NT2/D1 (cell line): ENCODE data around the gene KIF3A.

Experiments
- DNase-seq: peaks from one replicate; pipeline ENCODE4 v3.0.0-alpha.2; 2011; ENCODE audit warnings: low read depth, low spot score
- H3K27me3 ChIP-seq: 2 replicates; pipeline ENCODE4 v1.6.0; 2011; ENCODE audit warnings: mild to moderate bottlenecking; ENCODE audit not compliant: insufficient read length, insufficient read depth
- H3K36me3 ChIP-seq: 2 replicates; pipeline ENCODE4 v1.6.1; 2011; ENCODE audit warnings: mild to moderate bottlenecking, low read length, mixed read lengths; ENCODE audit not compliant: insufficient read depth, insufficient read length
- H3K4me1 ChIP-seq: 2 replicates; pipeline ENCODE4 v1.5.1; 2011; ENCODE audit not compliant: insufficient read depth, insufficient read length
- H3K4me3 ChIP-seq: 2 replicates; pipeline ENCODE4 v1.5.1; 2011; ENCODE audit warnings: low read depth; ENCODE audit not compliant: insufficient read length
- H3K9ac ChIP-seq: 2 replicates; pipeline ENCODE4 v1.6.0; 2011; ENCODE audit warnings: low read depth; ENCODE audit not compliant: insufficient read length
- H3K9me3 ChIP-seq: 2 replicates; pipeline ENCODE4 v1.5.1; 2011; ENCODE audit warnings: mild to moderate bottlenecking, low read length; ENCODE audit not compliant: insufficient read depth
- SUZ12 ChIP-seq: IDR thresholded peaks from 2 replicates; pipeline ENCODE4 v1.6.1; 2011; ENCODE audit not compliant: insufficient read length, insufficient read depth; ENCODE audit errors: extremely low read depth
- YY1 ChIP-seq: IDR thresholded peaks from 2 replicates; pipeline ENCODE4 v1.6.1; 2011; ENCODE audit not compliant: insufficient read length, insufficient read depth
- ZNF274 ChIP-seq: IDR thresholded peaks from 2 replicates; pipeline ENCODE4 v1.6.1; 2011; ENCODE audit warnings: mild to moderate bottlenecking, low read depth, low read length

Gene KIF3A

DNA sequence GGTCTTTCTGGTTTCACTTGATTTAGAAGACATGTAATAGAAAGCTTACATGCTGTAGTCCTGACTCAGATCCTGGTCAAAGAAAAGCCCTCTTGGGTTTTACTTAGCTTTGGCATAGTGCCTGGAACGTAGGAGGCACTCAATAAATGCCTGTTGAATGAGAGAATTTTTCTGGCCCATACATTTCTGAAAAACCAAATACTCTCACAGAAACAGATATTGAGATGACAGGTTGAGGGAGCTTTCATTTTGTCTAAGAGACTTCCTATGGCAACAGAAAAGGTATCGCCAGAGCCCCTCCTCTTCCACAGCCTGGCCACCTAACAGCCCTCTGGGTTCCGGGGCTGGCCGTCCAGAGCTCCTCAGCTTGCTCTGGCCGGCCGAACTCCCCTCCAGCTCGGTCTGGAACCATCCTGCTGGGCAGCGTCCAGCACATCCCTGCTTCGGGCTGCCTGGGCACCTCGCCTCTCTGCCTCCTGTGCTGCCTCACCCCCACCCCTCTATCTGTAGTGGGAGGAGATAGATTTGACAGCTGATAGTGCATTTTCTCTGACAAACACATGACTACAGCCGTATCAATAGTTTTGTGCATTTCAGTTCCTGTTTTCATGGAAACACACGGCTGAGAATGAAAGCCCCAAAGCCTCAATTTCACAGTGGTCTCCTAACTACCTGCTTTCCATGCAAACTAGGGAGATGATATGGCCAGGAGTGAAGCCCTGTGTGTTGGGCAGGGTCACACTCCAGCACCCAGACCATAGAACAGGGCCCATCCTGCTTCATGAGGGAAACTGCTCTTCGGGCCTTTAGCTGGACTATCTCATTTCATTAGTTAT, 62.5 kb downstream of the KIF3A start:
- Histone ChIP-seq H3K4me1 (peaks cover 5% of the 10 kb centered on the region), H3K4me3 (no peak overlapping the region), H3K27me3 (no peaks in the 10 kb centered on the region), H3K9me3 (0 out of 2 replicates have a peak, but pooled peaks cover 5% of the 10 kb centered on the region), H3K9ac (no peak overlapping the region), H3K36me3 (no peaks in the 10 kb centered on the region)
- no peak for DNase-seq
- TF ChIP-seq ZNF274 (no peak), SUZ12 (no peak), YY1 (no peak)

DNA sequence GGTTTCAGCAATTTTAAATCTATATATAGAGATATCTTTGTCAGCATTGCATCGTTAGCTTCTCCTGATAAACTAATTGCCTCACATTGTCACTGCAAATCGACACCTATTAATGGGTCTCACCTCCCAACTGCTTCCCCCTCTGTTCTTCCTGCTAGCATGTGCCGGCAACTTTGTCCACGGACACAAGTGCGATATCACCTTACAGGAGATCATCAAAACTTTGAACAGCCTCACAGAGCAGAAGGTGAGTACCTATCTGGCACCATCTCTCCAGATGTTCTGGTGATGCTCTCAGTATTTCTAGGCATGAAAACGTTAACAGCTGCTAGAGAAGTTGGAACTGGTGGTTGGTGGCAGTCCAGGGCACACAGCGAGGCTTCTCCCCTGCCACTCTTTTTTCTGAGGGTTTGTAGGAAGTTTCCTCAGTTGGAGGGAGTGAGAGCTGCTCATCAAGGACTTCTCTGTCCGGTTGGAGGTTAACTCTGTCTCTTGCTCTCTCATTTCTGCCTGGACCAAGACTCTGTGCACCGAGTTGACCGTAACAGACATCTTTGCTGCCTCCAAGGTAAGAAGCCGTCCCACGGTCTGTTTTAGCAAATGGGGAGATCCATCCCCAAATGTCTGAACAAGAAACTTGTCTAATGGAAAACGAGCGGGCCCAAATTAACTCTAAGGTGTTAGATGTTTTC, 63.3 kb downstream of the KIF3A start, which contains the start of gene IL4:
Gene IL4 (plus strand): TSS at position 51 of the 692 bp plus-strand sequence. CDS start 62 bp downstream, at position 113.
- DNase-seq, result no peak
- peaks cover 8% of the 10 kb centered on the region for H3K4me1 ChIP-seq
- H3K9me3 ChIP-seq, result peaks cover 5% of the 10 kb centered on the region; the same call in 1 of the 2 replicates
- H3K36me3 ChIP-seq, result no peaks in the 10 kb centered on the region
- H3K27me3 ChIP-seq, result no peaks in the 10 kb centered on the region
- H3K9ac ChIP-seq, result no peak within 1 kb of the TSS
- H3K4me3 ChIP-seq, result no peak within 1 kb of the TSS
- TF ChIP-seq YY1 (no peak), ZNF274 (no peak), SUZ12 (no peak)

DNA sequence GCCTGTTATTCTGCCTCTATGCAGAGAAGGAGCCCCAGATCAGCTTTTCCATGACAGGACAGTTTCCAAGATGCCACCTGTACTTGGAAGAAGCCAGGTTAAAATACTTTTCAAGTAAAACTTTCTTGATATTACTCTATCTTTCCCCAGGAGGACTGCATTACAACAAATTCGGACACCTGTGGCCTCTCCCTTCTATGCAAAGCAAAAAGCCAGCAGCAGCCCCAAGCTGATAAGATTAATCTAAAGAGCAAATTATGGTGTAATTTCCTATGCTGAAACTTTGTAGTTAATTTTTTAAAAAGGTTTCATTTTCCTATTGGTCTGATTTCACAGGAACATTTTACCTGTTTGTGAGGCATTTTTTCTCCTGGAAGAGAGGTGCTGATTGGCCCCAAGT, 63.9 kb downstream of the KIF3A start:
- H3K4me1 ChIP-seq, result peaks cover 9% of the 10 kb centered on the region
- no peak overlapping the region for H3K4me3 ChIP-seq
- no peak overlapping the region for H3K9ac ChIP-seq
- no peak for DNase-seq
- TF ChIP-seq SUZ12 (no peak), ZNF274 (no peak), YY1 (no peak)
- peaks cover 5% of the 10 kb centered on the region; the same call in 1 of the 2 replicates for H3K9me3 ChIP-seq
- no peaks in the 10 kb centered on the region for H3K27me3 ChIP-seq
- no peaks in the 10 kb centered on the region for H3K36me3 ChIP-seq

DNA sequence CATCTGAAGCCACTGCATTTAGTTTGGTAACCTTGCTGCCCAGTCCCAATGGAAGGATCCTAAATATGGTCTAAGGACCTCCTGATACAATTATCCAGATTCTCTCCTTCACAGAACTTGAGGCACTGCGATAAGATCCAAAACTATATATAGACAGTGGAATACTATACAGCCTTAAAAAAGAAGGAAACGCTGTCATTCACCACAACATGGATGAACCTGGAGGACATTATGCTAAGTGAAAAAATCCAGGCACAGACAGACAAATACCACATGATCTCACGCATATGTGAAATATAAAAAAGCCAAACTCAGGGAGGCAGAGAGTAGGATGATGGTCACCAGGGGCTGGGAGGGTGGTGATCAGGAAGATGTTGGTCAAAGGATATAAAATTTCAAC, 66.3 kb downstream of the KIF3A start:
- no peak for TF ChIP-seq ZNF274
- no peak for TF ChIP-seq SUZ12
- no peak for TF ChIP-seq YY1
- Histone ChIP-seq H3K9ac (no peak overlapping the region), H3K27me3 (no peaks in the 10 kb centered on the region), H3K4me1 (peaks cover 12% of the 10 kb centered on the region), H3K4me3 (no peak overlapping the region), H3K9me3 (peaks cover 5% of the 10 kb centered on the region; the same call in 1 of the 2 replicates), H3K36me3 (no peaks in the 10 kb centered on the region)
- no peak for DNase-seq

DNA sequence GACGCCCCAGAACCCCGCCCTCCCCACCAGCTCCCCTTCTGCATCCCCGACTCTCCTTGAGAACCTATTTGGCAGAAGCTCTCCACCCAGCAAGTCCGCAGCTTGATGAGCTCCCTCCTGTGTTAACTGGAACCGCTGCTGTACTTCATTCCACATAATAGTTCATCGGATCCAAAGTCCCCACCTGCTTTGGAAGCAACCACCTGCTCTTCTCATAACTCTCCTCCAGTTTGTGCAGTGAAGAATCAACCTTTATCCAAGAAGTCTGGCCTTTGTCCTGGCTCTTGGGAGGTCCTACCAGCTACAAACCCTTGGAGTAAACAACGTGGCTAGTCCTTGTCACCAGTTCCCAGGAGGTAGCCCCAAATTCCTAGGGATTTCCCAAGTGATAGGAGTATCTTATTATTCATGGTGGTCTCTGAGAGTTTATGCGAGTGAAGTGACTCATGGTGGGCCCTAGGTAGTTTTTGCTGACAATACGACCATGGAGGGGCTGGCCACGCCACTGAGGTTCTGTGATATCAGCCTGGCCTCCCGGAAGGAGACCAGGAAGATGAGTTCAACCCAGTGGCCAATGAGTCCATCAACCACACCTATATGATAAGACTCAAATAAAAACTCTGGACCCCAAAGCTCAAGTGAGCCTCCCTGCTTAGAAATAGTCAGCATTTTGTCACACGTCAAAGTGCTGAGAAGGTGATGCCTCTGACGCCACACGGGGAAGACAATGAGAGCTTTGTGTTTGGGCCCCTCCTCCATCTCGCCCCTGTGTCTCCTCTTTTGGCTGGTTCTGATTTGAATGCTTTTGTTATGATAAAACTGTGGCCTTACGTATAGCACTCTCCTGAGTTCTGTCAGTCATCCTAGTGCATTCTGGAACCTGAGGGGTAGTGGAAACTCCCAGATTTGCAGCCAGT, 67.1 kb downstream of the KIF3A start:
- Histone ChIP-seq H3K4me1 (peaks cover 12% of the 10 kb centered on the region), H3K4me3 (no peak overlapping the region), H3K36me3 (no peaks in the 10 kb centered on the region), H3K27me3 (no peaks in the 10 kb centered on the region), H3K9ac (no peak overlapping the region), H3K9me3 (peaks cover 5% of the 10 kb centered on the region; the same call in 1 of the 2 replicates)
- DNase-seq, result no peak
- TF ChIP-seq YY1 (no peak), ZNF274 (no peak), SUZ12 (no peak)

DNA sequence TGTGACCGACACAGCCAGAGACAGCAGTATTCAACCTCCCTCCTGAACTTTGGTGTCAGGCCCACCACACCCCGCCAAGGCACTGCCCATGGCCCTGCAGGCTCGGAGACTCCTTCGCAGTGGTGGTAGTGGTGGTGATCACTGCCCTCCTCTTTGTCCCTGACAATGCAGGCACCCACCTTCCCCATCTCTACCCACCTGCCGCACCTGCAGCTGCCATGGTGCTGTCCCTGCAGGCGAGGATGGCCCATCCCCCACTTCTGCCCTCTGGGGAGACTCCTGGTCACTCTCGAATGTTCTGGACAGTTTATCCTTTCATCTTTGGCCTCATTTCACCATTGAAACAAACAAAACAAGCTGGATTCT, 67.9 kb downstream of the KIF3A start:
- H3K9ac ChIP-seq, result no peak overlapping the region
- peaks cover 12% of the 10 kb centered on the region for H3K4me1 ChIP-seq
- TF ChIP-seq ZNF274, result no peak
- H3K36me3 ChIP-seq, result no peaks in the 10 kb centered on the region
- H3K9me3 ChIP-seq, result peaks cover 5% of the 10 kb centered on the region; the same call in 1 of the 2 replicates
- no peaks in the 10 kb centered on the region for H3K27me3 ChIP-seq
- H3K4me3 ChIP-seq, result no peak overlapping the region
- DNase-seq, result no peak
